HCEC 1CT (cell line): Measurements from ENCODE around the gene TYRP1.
"Not testable (repeated sequence)": the region's sequence is repeated elsewhere in the genome, so short reads cannot be mapped to it uniquely, and the experiment has no call there.

Experiments
- DNase-seq: peaks from one replicate; pipeline ENCODE4 v3.0.0-alpha.2; 2017

Gene TYRP1, protein sequence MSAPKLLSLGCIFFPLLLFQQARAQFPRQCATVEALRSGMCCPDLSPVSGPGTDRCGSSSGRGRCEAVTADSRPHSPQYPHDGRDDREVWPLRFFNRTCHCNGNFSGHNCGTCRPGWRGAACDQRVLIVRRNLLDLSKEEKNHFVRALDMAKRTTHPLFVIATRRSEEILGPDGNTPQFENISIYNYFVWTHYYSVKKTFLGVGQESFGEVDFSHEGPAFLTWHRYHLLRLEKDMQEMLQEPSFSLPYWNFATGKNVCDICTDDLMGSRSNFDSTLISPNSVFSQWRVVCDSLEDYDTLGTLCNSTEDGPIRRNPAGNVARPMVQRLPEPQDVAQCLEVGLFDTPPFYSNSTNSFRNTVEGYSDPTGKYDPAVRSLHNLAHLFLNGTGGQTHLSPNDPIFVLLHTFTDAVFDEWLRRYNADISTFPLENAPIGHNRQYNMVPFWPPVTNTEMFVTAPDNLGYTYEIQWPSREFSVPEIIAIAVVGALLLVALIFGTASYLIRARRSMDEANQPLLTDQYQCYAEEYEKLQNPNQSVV

DNA sequence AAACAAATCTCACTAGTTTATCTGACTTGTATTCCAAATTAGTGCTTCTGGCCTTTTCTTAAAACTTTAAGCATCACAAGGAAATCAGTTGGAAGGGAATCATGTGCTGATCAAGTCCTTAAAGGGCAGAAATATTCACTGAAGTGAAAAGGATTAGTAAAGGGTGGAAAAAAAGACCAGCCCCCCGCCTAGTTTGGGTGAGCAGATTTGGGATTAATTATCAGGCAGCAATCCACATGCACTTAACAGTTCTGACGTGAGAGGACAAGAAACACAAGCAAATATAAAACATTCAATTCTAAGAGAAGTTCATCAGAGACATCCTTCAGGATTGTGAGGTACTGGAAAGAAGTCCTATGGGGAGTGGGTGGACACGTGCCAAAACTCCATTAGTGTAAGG is at the start of gene TYRP1:
TSS of gene TYRP1 (plus strand) at position 245 of the 400 bp plus-strand sequence. CDS start 612 bp downstream, outside the sequence.
- DNase-seq: no peak

DNA sequence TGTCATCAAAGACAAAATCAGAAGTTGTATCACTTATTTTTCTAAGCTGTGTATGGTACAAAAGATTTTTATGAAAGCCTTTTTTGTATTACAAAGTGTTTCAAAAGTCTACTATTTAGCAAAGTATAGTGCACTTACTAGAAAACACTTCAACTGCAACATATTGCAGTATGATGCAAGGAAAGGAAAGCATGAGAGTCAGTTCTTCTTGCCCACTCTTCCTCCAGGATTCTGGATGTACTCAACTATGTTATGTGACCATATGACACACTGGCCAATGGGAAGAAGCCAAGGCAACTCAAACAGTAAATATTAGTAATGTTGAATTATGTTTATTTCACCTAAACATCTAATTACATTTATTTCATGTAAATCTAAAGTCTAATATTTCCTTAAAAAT is 49.5 kb upstream of the TYRP1 start:
- no peak for DNase-seq

DNA sequence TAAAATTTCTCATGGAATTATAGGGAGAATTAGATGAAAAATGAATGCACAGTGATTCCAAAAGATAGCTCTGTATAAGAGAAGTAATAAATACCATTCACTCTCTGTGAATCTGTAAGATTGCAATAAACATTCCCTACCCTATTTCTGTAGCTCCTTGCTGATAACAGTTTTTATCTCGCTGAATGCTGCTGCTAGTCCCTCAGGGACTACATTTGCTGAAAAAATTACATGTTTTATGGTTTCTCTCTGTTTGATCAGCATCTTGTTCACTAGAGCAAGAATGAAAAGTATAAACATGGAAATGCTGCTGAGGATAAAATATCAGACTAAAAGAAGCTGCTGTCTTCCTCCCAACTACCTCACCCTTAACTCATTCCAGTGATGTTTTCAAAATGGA is 44.3 kb upstream of the TYRP1 start:
- no peak for DNase-seq

DNA sequence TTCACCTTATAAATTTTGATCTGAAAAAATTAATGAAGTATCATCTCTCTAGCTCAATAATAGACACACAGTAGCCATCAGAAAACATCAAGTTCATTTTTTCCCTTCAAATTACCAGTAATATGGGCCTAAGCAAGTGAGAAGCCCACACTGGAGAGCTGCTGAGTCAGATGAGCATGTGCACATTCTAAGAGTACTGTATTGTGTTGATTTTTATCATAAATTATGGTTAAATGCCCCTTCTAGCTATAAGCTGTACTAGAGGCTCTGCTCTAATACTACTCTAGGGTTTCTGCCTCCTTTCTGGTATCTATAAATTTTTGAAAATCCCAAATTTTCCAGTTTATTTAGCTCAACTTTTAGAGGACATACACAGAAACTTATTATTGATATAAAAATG is 42.1 kb upstream of the TYRP1 start:
- no peak for DNase-seq

DNA sequence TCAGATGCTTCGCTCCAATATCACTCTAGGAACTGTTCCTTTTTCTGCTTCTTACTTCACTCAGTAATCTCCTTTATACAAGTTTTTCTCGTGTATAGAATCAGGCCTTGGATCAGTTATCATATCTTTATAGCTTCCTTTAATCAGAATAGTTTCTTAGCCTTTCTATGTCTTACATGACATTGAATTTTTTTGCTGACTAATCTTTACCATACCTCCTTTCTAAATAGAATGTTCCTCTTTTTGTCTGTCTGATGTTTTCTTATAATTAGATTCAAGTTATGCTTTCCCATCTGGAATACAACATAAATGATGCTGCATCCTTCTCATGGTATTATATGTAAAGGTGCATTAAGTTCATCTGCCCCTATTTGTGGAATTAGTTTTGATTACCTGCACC is 40.2 kb upstream of the TYRP1 start:
- no peak for DNase-seq

DNA sequence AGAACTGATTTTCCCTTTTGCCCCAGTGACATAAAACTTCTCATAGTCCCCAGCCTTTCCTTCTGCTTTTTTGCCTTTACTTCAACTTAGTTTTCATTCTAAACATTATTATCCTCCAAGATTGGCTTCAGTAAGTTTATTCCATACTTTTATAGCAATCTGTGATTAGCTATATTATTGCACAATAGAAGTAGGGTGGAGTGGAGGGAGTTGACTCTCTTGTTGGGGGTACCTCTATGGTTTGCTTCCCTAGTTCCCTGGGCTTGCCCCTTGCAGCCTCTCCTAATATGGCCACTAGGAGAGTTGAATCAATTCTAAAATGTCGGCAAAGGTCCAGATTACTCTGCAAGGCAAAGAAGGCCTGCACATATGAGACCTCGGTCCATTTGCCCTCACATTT is 36.4 kb upstream of the TYRP1 start:
- no peak for DNase-seq

DNA sequence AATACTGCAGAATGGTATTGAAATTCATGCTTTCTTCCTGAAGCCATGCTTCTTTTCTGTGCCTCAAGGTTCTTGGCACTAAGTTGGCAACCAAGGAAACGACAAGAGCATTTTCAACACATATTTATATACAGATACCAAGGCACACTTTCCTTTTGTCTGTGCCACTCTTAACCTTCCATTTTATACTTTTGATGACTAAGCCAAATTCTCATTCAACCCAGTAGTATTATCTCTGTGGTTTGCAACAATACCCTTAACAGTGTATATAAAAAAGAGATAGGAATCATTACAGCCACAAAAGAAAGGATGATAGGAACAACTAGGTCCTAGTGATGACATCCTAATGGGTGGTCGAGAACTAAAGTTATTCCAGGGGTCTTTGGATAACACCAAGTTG is 36.0 kb upstream of the TYRP1 start:
- no peak for DNase-seq

DNA sequence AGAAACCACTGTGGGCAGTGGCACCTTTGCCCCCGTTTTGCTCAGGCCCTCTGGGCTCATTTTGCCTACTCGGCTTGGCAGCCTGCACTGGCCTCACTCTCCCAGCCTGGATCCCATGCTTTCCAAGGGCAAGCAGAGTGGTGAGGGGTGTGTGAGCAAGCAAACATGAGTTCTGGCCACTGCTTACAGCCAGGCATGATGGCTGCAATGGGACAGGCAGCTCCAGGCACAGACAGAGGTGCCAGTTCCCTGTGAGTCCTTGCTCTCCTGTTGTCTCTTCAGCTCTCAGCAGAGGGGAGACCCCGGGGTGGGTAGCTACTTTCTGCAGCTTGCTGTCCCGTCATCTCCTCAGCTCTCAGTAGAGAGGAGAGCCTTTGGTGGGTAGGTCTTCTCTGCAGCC is 35.2 kb upstream of the TYRP1 start:
- DNase-seq: no peak

DNA sequence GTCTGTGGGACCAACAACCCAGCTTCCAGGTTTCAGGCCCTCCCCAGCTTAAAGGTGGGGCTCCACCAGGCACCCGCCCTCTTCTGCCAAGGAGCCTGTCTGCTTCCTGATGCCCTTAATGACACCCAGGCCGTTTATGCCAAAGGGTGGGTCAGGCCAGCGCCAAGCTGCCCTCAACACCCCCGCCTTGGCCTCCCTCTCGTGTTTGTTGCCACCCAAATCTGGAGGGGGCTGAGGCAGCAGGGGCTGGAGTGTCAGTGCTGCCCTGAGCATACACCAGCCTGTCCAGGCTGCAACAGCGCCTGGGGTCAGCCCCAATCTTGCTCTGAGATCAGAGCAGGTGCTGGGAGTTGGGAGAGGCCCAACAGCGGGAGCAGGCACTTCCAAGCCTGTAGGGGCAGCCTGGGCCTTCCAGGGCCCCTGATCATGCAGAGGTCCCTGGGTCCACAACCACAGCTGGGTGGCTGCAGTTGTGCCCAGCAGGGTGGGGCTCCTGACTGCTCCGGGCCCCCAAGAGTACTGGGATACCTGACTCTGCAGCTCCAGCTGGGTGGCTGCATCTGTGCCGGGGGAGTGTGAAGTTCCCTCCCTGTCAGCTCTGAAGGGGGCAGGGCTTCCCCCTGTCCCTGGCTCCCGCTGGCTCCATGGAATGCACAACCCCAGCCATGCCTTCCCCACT is 34.5 kb upstream of the TYRP1 start:
- no peak for DNase-seq

DNA sequence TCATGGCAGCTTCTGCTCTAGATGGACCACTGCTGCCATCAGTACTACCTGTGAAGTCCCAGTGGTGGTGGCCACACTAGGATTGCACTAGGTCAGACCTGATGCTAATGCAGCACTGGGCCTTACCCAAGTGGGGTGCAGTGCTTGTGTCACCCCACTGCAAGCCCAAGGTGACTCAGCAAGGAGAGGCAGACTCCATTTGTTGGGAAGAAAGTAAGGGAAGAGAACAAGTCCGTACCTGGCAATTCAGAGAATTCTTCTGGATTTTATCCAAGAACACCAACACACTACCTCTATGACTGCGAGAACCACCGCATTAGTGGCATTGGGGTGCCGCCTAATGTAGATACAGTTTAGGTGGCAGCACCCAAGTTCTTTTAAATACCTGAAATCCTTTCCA is 34.0 kb upstream of the TYRP1 start:
- DNase-seq: no peak

DNA sequence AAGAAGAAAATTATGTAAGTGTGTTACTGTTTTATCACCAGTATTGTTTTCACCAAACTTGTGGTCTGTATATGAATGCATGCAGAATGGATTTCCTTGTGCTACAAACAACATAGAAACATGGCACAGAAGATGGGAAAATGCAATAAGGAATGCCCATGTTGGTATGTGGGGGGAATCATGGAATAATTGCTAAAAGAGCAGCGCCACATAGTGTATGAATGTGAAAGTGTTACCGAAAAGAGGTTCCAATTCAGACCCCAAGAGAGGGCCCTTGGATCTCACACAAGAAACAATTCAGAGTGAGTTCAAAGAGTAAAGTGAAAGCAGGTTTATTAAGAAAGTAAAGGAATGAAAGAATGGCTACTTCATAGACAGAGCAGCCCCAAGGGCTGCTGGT is 26.4 kb upstream of the TYRP1 start:
- no peak for DNase-seq

DNA sequence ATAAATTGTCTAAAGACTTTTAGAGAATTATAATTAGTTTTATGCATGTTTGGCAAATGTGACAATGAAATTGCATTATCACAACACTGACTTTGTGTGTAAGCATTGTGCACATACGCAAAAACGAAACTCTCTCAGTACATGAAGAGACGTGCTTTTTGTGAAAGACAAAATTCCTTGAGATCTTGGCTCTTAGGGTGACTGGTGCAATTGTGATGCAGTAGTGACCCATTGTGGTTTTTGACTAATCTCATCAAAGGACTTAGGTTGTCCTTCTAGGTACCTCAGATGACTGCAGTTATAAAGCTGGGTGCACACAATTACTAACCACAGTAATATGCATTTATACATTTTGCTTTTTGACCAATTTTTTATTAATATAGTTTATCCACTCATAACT is 25.3 kb upstream of the TYRP1 start:
- no peak for DNase-seq

DNA sequence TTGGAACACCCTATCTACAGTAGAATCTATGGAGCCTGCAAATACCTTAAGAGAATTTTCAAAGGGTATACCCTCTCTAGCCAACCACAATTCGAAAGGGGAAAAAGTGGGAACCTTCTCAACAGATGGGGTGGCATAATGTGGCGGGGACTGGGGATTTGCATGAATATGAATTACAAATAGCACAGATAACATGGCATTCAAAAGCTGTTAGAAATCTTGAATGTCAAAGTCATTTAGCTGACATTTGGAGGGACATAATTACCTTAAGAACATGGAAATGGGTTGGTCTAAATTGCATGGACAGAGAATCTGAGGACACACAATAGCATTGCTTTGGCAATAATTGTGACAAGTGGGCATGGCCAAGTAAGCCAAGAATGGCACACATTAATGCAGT is 23.2 kb upstream of the TYRP1 start:
- no peak for DNase-seq

DNA sequence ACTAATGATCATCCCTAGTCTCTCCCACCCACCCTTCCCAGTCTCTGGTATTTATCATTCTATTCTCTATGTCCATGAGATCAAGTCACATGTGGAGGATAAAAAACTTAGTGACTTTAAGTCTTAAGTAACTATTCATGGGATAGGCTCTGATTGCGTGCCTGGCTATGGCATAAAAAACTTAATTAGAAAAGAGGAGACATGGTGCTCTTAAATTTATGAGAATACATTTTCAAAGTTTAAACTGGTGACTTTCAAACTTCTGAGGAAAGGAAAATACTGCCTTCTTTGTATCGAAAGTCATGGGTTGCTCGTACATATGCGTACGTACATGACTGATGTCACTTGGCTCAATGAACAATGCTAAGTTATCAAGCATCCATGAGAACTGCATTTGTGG is 18.2 kb upstream of the TYRP1 start:
- DNase-seq: no peak

DNA sequence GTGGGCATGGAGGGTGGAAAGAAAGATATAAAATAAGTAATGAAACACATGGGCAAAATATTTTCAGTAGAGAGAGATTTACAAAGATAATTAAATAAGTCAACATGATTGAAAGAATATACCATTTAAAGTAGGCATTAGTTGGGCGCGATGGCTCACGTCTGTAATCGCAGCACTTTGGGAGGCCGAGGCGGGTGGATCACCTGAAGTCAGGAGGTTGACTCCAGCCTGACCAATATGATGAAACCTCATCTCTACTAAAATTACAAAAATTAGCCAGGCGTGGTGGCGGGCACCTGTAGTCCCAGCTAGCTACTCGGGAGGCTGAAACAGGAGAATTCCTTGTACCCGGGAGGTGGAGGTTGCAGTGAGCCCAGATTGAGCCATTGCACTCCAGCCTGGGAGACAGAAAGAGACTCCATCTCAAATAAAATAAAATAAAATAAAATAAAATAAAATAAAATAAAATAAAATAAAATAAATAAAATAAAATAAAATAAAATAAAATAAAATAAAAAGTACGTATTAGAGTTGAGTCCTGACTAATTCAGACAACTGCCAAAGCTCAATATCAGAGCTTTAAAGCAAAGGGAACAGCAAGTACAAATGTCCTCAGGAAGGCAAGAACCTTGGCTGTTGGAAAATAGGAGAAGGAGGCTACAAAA is 15.6 kb upstream of the TYRP1 start:
- not testable (repeated sequence) for DNase-seq

DNA sequence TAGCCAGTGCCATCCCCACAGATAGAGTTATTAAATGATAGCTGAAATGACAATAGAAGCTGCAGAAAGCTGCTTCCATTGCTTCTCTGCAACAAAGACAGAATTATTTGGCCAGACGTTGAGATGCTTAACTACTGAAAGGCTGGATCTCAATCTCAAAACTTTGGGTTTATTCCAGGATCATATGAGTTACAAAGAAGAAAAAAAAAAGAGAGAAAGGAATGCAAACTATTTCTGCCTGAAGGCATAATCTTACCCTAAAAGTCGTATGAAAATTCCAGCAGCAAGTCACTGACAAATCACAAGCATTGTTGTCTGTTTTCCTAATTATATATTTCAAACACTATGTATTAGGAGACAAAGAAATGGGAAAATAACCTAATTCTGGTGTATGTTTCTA is 12.8 kb upstream of the TYRP1 start:
- no peak for DNase-seq

DNA sequence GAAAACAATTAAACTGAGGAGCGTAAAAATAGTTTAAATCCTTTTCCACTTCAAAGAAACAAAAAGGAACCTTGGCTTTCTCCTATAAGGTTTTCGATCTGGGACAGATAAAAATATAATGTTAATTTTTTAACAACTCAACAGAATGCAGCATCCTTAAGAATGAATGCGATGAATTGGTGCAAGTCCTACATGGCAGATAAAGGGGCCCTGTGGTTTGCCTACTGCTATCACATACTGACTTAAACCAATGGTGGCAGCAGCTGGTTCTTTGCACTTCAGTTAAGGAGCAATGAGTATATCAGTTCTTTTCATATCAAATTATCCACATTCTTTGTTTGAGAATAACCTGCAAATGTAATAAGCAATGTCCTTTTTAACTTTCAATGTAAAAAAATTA is 12.4 kb upstream of the TYRP1 start:
- no peak for DNase-seq

DNA sequence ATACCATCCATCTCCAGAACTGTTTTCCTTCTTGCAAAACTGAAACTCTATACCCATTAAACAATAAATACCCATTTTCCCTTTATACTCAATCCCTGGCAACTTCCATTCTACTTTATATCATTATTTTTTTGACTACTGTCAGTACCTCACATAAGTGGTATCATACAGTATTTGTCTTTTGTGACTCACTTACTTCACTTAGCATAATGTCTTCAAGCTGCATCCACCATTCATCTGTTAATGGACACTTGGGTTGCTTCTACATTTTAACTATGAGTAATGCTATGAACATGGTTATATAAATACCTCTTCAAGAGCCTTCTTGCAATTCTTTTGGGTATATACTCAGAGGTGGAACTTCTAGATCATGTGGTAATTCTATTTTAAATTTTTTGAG is 11.6 kb upstream of the TYRP1 start:
- no peak for DNase-seq

DNA sequence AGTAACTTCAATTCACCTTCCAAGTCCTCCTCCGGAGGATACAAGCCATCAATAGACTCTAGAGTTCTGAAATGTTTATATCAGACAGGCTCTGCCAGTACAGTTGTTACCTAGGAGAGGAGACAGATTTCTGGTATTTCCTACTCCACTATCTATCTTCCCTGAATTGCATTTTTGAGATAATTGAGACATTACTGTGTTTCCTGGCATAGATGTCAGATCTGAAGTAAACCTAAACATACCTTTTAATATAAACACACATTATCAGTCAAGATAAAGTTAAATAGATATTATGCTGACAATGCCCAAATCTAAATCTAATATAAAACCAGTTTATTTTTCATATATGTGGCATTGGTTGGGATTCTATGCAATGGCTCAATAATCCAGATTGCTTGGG is 8.2 kb upstream of the TYRP1 start:
- no peak for DNase-seq

DNA sequence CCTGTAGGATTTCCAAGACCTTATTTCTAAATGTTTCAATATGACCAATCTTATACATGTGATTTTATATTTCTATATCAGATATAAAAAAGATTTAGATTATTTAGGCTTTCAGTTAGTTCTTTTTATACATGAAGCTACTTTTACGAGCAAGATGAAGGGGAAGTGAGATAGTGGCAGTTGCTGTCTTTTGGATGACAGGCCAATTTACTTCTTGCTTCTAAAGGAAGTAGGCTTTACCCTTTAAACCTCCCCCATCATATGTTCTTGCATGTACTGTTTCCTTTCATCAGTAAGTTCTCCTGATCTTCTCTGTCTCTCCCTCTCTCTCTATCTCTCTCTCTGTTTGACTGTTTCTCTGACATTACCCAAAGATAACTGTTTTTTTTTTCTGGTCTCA is 4.0 kb upstream of the TYRP1 start:
- DNase-seq: no peak

DNA sequence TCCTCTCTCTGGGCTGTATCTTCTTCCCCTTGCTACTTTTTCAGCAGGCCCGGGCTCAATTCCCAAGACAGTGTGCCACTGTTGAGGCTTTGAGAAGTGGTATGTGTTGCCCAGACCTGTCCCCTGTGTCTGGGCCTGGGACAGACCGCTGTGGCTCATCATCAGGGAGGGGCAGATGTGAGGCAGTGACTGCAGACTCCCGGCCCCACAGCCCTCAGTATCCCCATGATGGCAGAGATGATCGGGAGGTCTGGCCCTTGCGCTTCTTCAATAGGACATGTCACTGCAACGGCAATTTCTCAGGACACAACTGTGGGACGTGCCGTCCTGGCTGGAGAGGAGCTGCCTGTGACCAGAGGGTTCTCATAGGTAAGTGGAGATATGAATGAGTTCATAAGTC is 828 bp downstream of the TYRP1 start:
- DNase-seq: no peak

DNA sequence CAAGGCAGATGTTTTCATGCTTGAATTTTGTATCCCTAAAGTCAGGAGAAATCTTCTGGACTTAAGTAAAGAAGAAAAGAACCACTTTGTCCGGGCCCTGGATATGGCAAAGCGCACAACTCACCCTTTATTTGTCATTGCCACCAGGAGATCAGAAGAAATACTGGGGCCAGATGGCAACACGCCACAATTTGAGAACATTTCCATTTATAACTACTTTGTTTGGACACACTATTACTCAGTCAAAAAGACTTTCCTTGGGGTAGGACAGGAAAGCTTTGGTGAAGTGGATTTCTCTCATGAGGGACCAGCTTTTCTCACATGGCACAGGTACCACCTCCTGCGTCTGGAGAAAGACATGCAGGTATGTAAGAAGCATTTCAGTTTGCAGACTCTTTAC is 2.3 kb downstream of the TYRP1 start:
- no peak for DNase-seq

DNA sequence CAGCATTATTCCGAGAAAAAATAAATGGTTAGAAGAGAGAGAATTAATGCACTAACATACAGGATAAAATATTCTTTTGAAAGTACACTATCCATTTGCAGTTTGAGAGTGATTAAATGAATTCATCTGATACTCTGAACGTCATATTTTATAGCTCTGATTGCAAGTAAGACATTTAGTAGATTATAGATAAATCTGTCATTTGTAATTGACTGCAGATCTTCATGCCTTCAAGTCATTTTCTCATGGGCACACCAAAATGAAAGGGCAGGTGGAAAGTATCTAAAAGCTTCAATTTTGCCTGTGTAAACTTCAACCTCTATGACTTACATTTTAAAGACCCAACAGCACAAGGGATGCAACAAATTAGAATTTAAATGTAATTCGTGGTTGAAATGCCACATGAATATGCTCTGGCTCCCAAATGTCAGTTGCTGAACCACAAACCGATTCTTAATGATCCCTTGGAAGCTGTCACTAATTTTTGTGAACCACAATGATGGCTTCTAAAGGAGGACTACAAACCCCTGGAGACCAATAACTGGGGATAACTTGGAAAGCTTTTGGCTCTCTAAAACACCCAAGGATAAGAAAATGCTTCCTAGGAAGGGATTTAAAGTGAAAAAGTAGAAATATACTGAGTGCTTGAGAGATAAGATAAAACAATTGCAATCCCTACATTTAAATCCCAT is 3.9 kb downstream of the TYRP1 start:
- no peak for DNase-seq
